ENCODE data around the gene ABCB7.

DNA sequence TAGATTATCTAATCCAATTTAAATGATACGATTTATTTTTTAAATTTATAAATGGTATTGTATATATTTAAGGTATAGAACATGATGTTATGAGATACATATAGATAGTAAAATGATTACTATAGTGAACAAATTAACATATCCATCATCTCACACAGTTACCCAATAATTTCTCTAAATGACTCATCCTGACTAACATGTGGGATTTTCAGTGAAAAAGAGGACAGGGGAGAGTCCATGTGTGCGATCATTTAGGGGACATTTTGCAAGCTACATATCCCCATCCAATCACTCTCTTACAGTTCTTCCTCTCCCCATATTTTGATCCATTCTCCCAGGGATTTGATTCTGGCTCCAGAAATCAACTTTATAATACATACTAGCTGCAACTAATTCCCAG lies 88.2 kb downstream of the ABCB7 start:
- TF ChIP-seq, protein P1, sequence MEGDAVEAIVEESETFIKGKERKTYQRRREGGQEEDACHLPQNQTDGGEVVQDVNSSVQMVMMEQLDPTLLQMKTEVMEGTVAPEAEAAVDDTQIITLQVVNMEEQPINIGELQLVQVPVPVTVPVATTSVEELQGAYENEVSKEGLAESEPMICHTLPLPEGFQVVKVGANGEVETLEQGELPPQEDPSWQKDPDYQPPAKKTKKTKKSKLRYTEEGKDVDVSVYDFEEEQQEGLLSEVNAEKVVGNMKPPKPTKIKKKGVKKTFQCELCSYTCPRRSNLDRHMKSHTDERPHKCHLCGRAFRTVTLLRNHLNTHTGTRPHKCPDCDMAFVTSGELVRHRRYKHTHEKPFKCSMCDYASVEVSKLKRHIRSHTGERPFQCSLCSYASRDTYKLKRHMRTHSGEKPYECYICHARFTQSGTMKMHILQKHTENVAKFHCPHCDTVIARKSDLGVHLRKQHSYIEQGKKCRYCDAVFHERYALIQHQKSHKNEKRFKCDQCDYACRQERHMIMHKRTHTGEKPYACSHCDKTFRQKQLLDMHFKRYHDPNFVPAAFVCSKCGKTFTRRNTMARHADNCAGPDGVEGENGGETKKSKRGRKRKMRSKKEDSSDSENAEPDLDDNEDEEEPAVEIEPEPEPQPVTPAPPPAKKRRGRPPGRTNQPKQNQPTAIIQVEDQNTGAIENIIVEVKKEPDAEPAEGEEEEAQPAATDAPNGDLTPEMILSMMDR (IDR thresholded peaks at IDR 0.05; ENCODE audit: low read depth, low read length): no peak
- no peak for TF ChIP-seq POLR2A (IDR thresholded peaks at IDR 0.05; ENCODE audit: extremely low read depth, insufficient read length)

All from NB4 (cell line).